Osteocyte (in vitro differentiated cells): ENCODE measurements around the gene PRKAR2A. TPM values are rescaled to one million over a fixed set of nuclear protein-coding genes. Genes with fewer than 3 reads are reported as not detected.
"Not testable (repeated sequence)": the region's sequence is repeated elsewhere in the genome, so short reads cannot be mapped to it uniquely, and the experiment has no call there.

ENCODE experiments used
- DNase-seq: peaks from one replicate; pipeline ENCODE4 v3.0.0; 2021; ENCODE audit warnings: mixed read lengths; ENCODE audit not compliant: unreplicated experiment; ENCODE audit errors: extremely low spot score
- H3K27ac Mint-ChIP-seq: one replicate; pipeline ENCODE4 v1.8.0; 2021; ENCODE audit warnings: mild to moderate bottlenecking, mixed read lengths; ENCODE audit not compliant: unreplicated experiment
- H3K27me3 Mint-ChIP-seq: one replicate; pipeline ENCODE4 v1.8.0; 2021; ENCODE audit warnings: mixed read lengths; ENCODE audit not compliant: unreplicated experiment
- H3K36me3 Mint-ChIP-seq: one replicate; pipeline ENCODE4 v1.8.0; 2021; ENCODE audit warnings: mixed read lengths; ENCODE audit not compliant: unreplicated experiment
- H3K4me1 Mint-ChIP-seq: one replicate; pipeline ENCODE4 v1.8.0; 2021; ENCODE audit warnings: mixed read lengths; ENCODE audit not compliant: unreplicated experiment
- H3K4me3 Mint-ChIP-seq: one replicate; pipeline ENCODE4 v1.8.0; 2021; ENCODE audit warnings: mild to moderate bottlenecking, moderate library complexity, mixed read lengths; ENCODE audit not compliant: unreplicated experiment
- H3K9me3 Mint-ChIP-seq: one replicate; pipeline ENCODE4 v1.8.0; 2021; ENCODE audit warnings: mixed read lengths; ENCODE audit not compliant: unreplicated experiment
- total RNA-seq: library from RNA; stranded (reverse); gene quantifications from 2 replicates; pipeline ENCODE4 v1.2.1, GENCODE V29; 2021
- TF ChIP-seq, protein P1 (sequence below): fragments of 200-600 bp; sonication (generic); IDR thresholded peaks from 2 replicates; pipeline ENCODE4 v1.5.0; 2021; ENCODE audit warnings: antibody characterized with exemption, mild to moderate bottlenecking, moderate library complexity

PRKAR2A gene
- total RNA-seq, 1 donor from 2014 or later = 61.6 TPM

DNA sequence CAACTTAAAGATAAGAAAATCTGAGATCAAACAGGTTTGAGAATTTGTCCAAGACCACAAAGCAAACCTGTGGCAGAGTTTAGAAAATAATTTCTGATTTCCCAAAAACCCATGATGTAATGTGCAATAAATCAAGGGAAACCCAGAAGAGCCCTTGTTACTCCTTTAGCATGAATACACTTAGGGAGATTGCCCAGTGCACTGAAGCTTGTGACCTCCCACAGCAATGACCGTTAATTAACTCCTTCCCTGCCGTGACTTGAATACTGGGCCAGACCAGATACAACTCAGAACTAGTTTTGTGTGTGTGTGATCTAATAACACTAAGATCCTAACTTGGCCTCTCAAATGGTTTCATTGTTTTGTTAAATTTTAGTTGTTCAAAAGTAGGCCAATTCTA lies 2.5 kb downstream of the PRKAR2A start:
- Mint-ChIP-seq H3K27me3 (no peaks in the 10 kb centered on the region), H3K4me3 (peak overlapping the region; percentile 53), H3K36me3 (peaks cover 6% of the 10 kb centered on the region), H3K9me3 (no peaks in the 10 kb centered on the region), H3K4me1 (peaks cover 28% of the 10 kb centered on the region), H3K27ac (peak overlapping the region; percentile 40)
- TF ChIP-seq, protein P1, sequence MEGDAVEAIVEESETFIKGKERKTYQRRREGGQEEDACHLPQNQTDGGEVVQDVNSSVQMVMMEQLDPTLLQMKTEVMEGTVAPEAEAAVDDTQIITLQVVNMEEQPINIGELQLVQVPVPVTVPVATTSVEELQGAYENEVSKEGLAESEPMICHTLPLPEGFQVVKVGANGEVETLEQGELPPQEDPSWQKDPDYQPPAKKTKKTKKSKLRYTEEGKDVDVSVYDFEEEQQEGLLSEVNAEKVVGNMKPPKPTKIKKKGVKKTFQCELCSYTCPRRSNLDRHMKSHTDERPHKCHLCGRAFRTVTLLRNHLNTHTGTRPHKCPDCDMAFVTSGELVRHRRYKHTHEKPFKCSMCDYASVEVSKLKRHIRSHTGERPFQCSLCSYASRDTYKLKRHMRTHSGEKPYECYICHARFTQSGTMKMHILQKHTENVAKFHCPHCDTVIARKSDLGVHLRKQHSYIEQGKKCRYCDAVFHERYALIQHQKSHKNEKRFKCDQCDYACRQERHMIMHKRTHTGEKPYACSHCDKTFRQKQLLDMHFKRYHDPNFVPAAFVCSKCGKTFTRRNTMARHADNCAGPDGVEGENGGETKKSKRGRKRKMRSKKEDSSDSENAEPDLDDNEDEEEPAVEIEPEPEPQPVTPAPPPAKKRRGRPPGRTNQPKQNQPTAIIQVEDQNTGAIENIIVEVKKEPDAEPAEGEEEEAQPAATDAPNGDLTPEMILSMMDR = no peak
- no peak for DNase-seq

DNA sequence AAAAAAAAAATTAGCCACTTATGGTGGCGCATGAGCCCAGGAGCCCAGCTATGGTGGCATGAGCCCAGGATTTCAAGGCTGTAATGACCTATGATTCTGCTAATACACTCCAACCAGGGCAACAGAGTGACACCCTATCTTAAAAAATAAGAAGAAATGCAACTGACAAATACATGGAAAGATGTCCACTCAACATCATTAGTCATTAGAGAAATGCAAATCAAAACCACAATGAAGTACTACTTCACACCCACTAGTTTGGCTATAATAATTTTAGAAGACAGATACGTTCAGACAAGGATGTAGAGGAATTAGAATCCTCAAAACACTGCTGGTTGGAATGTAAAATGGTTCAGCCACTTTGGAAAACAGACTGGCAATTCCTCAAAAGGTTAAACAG lies 10.5 kb downstream of the PRKAR2A start:
- H3K27me3 Mint-ChIP-seq = no peaks in the 10 kb centered on the region

DNA sequence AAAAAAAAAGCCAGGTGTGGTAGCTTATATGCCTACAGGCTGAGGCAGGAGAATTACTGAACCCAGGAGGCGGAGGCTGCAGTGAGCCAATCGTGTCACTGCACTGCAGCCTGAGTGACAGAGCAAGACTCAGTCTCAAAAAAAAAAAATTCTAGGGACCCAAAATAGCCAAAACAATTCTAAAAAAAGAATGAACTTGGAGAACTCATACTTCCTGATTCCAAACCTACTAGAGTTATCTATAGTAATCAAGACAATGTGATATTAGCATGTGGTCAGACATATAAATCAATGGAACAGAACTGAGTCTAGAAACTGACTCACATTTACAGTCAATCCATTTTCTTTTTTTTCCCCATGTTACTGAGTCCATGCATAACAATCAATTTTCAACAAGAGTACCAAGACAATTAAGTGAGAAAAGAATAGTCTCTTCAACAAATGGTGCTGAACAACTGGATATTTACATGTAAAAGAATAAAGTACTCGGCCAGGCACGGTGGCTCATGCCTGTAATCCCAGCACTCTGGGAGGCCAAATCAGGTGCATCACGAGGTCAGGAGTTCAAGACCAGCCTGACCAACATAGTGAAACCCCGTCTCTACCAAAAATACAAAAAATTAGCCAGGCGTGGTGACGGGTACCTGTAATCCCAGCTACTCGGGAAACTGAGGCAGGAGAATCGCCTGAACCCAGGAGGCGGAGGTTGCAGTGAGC lies 11.9 kb downstream of the PRKAR2A start:
- no peak overlapping the region for H3K4me3 Mint-ChIP-seq
- no peak for DNase-seq
- TF ChIP-seq, protein P1 = no peak
- no peaks in the 10 kb centered on the region for H3K9me3 Mint-ChIP-seq
- peaks cover 8% of the 10 kb centered on the region for H3K36me3 Mint-ChIP-seq
- H3K4me1 Mint-ChIP-seq = peaks cover 35% of the 10 kb centered on the region
- no peaks in the 10 kb centered on the region for H3K27me3 Mint-ChIP-seq
- no peak overlapping the region for H3K27ac Mint-ChIP-seq

More for the DNA sequence above, 10.5 kb downstream of the PRKAR2A start:
- Mint-ChIP-seq H3K9me3 (no peaks in the 10 kb centered on the region), H3K4me1 (peaks cover 24% of the 10 kb centered on the region), H3K4me3 (no peak overlapping the region), H3K27ac (no peak overlapping the region), H3K36me3 (peaks cover 8% of the 10 kb centered on the region)
- TF ChIP-seq, protein P1 = no peak
- DNase-seq = no peak

DNA sequence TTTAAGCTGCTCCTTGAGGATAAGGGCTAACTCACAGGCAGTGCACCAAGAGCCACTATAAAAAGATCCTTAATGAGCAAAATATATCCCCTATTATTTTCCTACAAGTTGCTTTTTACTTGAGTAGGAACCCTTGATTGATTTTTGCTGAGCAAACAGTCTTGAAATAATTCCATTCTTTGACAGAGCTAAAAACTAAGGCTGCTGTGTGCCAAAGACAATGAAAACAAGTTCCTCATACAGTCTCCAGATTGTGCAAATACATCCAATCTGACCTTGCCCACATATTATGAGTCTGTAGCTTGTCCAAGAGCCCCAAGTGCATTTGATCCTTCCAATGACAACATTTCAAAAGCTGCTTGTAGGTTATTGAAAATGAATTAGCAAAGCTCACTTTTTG lies 15.0 kb downstream of the PRKAR2A start:
- H3K27me3 Mint-ChIP-seq = no peaks in the 10 kb centered on the region
- H3K36me3 Mint-ChIP-seq = peaks cover 8% of the 10 kb centered on the region
- H3K4me1 Mint-ChIP-seq = peaks cover 36% of the 10 kb centered on the region
- TF ChIP-seq, protein P1 = no peak
- no peaks in the 10 kb centered on the region for H3K9me3 Mint-ChIP-seq
- no peak overlapping the region for H3K4me3 Mint-ChIP-seq
- no peak for DNase-seq
- H3K27ac Mint-ChIP-seq = peak overlapping the region; percentile 62

DNA sequence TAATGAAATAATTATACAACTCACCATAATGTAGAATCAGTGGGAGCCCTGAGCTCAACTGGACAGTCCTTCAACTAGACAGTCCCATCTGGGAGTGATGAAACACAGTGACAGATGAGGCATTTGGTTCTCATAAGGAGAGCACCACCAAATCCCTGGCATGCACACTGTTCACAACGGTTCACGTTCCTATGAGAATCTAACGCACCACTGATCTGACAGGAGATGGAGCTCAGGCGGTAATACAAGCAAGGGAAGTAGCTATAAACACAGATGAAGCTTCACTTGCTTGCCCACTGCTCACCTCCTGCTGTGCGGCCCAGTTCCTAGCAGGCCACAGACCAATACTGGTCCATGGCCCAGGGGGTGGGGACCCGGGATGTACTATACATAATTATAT lies 17.0 kb downstream of the PRKAR2A start:
- Mint-ChIP-seq H3K4me3 (no peak overlapping the region), H3K36me3 (peaks cover 3% of the 10 kb centered on the region), H3K4me1 (peaks cover 46% of the 10 kb centered on the region), H3K27me3 (no peaks in the 10 kb centered on the region), H3K27ac (peak overlapping the region; percentile 48), H3K9me3 (no peaks in the 10 kb centered on the region)
- peak; percentile 51 for DNase-seq
- TF ChIP-seq, protein P1 = no peak

DNA sequence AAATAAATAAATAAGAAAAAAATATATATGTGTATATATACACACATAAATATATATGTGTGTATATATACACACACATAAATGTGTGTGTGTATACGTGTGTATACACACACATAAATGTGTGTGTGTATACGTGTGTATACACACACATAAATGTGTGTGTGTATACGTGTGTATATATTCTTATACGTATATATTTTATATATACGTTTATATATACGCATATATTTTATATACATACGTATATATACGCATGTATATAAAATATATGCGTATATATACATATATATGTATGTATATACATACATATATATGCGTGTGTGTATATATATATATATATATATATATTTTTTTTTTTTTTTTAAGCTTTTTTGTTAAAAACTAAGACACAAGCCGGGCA lies 18.1 kb downstream of the PRKAR2A start:
- peaks cover 47% of the 10 kb centered on the region for H3K4me1 Mint-ChIP-seq
- not testable (repeated sequence) for H3K27ac Mint-ChIP-seq, H3K36me3 Mint-ChIP-seq, H3K4me3 Mint-ChIP-seq, H3K9me3 Mint-ChIP-seq, DNase-seq, H3K27me3 Mint-ChIP-seq

DNA sequence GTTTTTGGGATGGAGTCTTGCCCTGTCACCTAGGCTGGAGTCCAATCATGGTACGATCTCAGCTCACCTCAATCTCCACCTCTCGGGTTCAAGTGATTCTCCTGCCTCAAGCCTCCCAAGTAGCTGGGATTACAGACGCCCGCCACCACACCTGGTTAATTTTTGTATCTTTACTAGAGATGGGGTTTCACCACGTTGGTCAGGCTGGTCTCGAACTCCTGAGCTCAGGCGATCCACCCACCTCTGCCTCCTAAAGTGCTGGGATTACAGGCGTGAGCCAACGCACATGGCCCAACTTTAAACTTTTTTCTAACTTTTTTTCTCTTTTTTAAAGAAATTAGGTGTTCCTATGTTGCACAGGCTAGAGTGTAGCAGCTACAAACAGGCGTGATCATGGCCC lies 19.8 kb downstream of the PRKAR2A start:
- not testable (repeated sequence) for H3K9me3 Mint-ChIP-seq, H3K27ac Mint-ChIP-seq, H3K27me3 Mint-ChIP-seq, H3K4me3 Mint-ChIP-seq, H3K36me3 Mint-ChIP-seq
- peak; percentile 27 for DNase-seq
- H3K4me1 Mint-ChIP-seq = peaks cover 42% of the 10 kb centered on the region
